CD8-positive, alpha-beta memory T cell (primary cell): ENCODE data around the gene SEC14L2. TPM values are rescaled to one million over a fixed set of nuclear protein-coding genes. Genes with fewer than 3 reads are reported as not detected.
A peak's percentile ranks its signal among the peaks of the same experiment; 100 is the strongest.

Experiments used
- CTCF ChIA-PET: fragments of 350-600 bp; sonication (Branson Sonifier 250); formaldehyde crosslinking; loops from one replicate; lab custom pipeline; 2021; ENCODE audit warnings: antibody characterized with exemption; lab: Charles Lee
- POLR2A ChIA-PET: fragments of 350-600 bp; sonication (Branson Sonifier 250); formaldehyde crosslinking; loops from one replicate; lab custom pipeline; 2021; ENCODE audit warnings: antibody characterized with exemption; lab: Charles Lee
- DNase-seq, 5 donors: peaks; one replicate each; pipeline versions ENCODE4 v3.0.0 to v3.0.0-alpha.2; 2020 to 2022; ENCODE audit warnings: mixed read lengths in 1 of 5
- H3K27ac ChIP-seq: one replicate; pipeline ENCODE4 v1.7.0; 2013; ENCODE audit warnings: low read depth, mild to moderate bottlenecking, low read length, moderate library complexity
- H3K27me3 ChIP-seq: 2 replicates; pipeline ENCODE4 v1.7.0; 2013; ENCODE audit warnings: low read length, mild to moderate bottlenecking; ENCODE audit not compliant: insufficient read depth, poor library complexity, severe bottlenecking
- H3K36me3 ChIP-seq: 2 replicates; pipeline ENCODE4 v1.7.0; 2013; ENCODE audit warnings: mild to moderate bottlenecking, low read length, moderate library complexity; ENCODE audit not compliant: insufficient read depth
- H3K4me1 ChIP-seq: 2 replicates; pipeline ENCODE4 v1.7.0; 2013; ENCODE audit warnings: mild to moderate bottlenecking, low read length, moderate library complexity; ENCODE audit not compliant: insufficient read depth
- H3K4me3 ChIP-seq: 2 replicates; pipeline ENCODE4 v1.7.0; 2013; ENCODE audit warnings: mild to moderate bottlenecking, low read length
- H3K9me3 ChIP-seq: 2 replicates; pipeline ENCODE4 v1.7.0; 2013; ENCODE audit warnings: mild to moderate bottlenecking, low read length
- H3K27ac Mint-ChIP-seq, 8 donors: one replicate each; pipeline ENCODE4 v1.8.0; 2020 to 2021; ENCODE audit warnings: mixed read lengths in 8 of 8, mild to moderate bottlenecking in 6 of 8, inconsistent platforms in 3 of 8, moderate library complexity in 3 of 8
- H3K27me3 Mint-ChIP-seq, 2 donors: one replicate each; pipeline ENCODE4 v1.8.0; 2020 to 2021; ENCODE audit warnings: mixed read lengths in 2 of 2, mild to moderate bottlenecking in 1 of 2, moderate library complexity in 1 of 2
- H3K36me3 Mint-ChIP-seq, 3 donors: one replicate each; pipeline ENCODE4 v1.8.0; 2020 to 2021; ENCODE audit warnings: mixed read lengths in 3 of 3, inconsistent platforms in 1 of 3, mild to moderate bottlenecking in 1 of 3
- H3K4me1 Mint-ChIP-seq, 3 donors: one replicate each; pipeline ENCODE4 v1.8.0; 2020 to 2021; ENCODE audit warnings: mixed read lengths in 3 of 3, inconsistent platforms in 1 of 3, mild to moderate bottlenecking in 1 of 3
- H3K4me3 Mint-ChIP-seq, 7 donors: one replicate each; pipeline ENCODE4 v1.8.0; 2020 to 2021; ENCODE audit warnings: mixed read lengths in 7 of 7, mild to moderate bottlenecking in 6 of 7, moderate library complexity in 4 of 7, inconsistent platforms in 2 of 7
- H3K9me3 Mint-ChIP-seq, 5 donors: one replicate each; pipeline ENCODE4 v1.8.0; 2020 to 2022; ENCODE audit warnings: mixed read lengths in 5 of 5, mild to moderate bottlenecking in 3 of 5, moderate library complexity in 2 of 5, inconsistent platforms in 1 of 5
- polyA plus RNA-seq: library from polyadenylated mRNA; unstranded; fragments of 300-500 nt; fragmentation: Illumina TruSeq; gene quantifications from one replicate; pipeline ENCODE4 v1.2.3, GENCODE V29; 2021
- total RNA-seq, 2 experiments: library from RNA; stranded (reverse); gene quantifications; one replicate each; pipeline ENCODE4 v1.2.3, GENCODE V29; 2021

Gene SEC14L2
- total and polyA plus RNA-seq, 3 experiments from 2014 or later = 4.4 to 4.9 (median 4.6) TPM

DNA sequence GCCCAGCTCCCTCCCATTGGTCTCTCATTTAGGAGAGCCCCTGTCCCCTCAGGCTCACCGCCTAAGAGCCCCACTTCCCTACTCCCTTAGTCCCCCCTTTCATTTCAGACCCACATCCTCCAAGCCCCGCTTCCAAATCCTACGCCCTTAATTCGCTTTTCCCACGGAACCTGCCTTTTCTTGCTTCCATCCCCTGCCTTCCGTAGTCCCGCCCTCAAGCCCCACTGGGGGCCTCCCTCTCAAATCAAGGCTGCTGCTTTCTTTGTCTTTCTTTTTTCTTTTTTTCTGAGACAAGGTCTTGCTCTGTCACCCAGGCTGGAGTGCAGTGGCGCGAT lies 39.6 kb upstream of the SEC14L2 start:
- H3K27ac ChIP-seq = peak overlapping the region; percentile 98

DNA sequence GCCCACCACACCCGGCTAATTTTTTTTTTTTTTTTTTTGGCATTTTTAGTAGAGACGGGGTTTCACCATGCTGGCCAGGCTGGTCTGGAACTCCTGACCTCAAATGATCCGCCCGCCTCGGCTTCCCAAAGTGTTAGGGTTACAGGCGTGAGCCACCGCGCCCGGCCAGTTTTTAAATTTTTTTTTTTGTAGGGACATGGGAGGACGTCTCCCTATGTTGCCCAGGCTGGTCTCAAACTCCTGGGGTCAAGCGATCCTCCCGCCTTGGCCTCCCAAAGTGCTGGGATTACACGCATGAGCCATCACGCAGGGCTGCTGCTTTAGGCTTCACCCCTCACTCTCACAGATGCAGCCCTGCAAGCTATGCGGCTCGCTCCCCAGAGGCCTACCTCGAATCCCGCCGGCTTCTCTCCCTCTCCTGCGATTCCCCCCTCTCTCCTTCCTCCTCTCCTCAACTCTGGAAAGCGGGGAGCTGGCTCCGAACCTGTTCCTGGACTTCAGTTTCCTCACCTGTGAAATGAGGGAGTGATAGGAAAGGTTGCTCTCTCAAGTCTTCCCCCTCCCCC lies 39.1 kb upstream of the SEC14L2 start:
- ChIA-PET POLR2A (interaction anchor here (1.7 to 4.1 kb wide), 4 partner anchors 52 to 68 kb away, joined by 12 to 48 read pairs (median 16); partner anchors contain the start of genes CASTOR1 and MTFP1), CTCF (interaction anchor here (0.8 to 4.3 kb wide), 4 partner anchors 26 to 69 kb away, joined by 3 to 42 read pairs (median 4); partner anchors contain the start of genes CASTOR1 and RNF215)
- Histone ChIP-seq H3K4me3 (no peak overlapping the region), H3K27me3 (no peaks in the 10 kb centered on the region), H3K36me3 (peaks cover 10% of the 10 kb centered on the region), H3K9me3 (no peaks in the 10 kb centered on the region), H3K27ac (no peak overlapping the region), H3K4me1 (peaks cover 41% of the 10 kb centered on the region)
- H3K27ac Mint-ChIP-seq = peak overlapping the region; percentile 19 to 99 (median 96)
- peaks cover 0 to 3% of the 10 kb centered on the region in 2 donors for H3K27me3 Mint-ChIP-seq
- H3K36me3 Mint-ChIP-seq = peaks cover 0 to 36% (median 1%) of the 10 kb centered on the region in 3 donors
- no peak for DNase-seq
- no peaks in the 10 kb centered on the region for H3K9me3 Mint-ChIP-seq
- H3K4me1 Mint-ChIP-seq = peaks cover 38 to 46% (median 46%) of the 10 kb centered on the region in 3 donors
- peak overlapping the region; percentile 94 to 99 (median 98) for H3K4me3 Mint-ChIP-seq

More for the DNA sequence above, 39.6 kb upstream of the SEC14L2 start:
- Mint-ChIP-seq H3K27ac (peak overlapping the region; percentile 91 to 99 (median 96)), H3K9me3 (no peaks in the 10 kb centered on the region), H3K4me3 (peak overlapping the region; percentile 94 to 99 (median 98)), H3K27me3 (peaks cover 0 to 3% of the 10 kb centered on the region in 2 donors), H3K36me3 (peaks cover 0 to 37% (median 1%) of the 10 kb centered on the region in 3 donors), H3K4me1 (peaks cover 42 to 51% (median 51%) of the 10 kb centered on the region in 3 donors)
- H3K4me1 ChIP-seq = peaks cover 41% of the 10 kb centered on the region
- POLR2A ChIA-PET = interaction anchor here (0.5 to 4.1 kb wide), 13 partner anchors 17 to 136 kb away, joined by 3 to 48 read pairs (median 6); partner anchors contain the start of genes CASTOR1, MTFP1 and TBC1D10A
- CTCF ChIA-PET = interaction anchor here (0.6 to 4.3 kb wide), 4 partner anchors 29 to 69 kb away, joined by 3 to 42 read pairs (median 4); partner anchors contain the start of gene CASTOR1
- H3K9me3 ChIP-seq = no peaks in the 10 kb centered on the region
- no peaks in the 10 kb centered on the region for H3K27me3 ChIP-seq
- H3K4me3 ChIP-seq = peak overlapping the region; percentile 96
- peaks cover 16% of the 10 kb centered on the region for H3K36me3 ChIP-seq
- no peak for DNase-seq

GRCh38 chr22:30358541-30358940 lies 38.3 kb upstream of the SEC14L2 start:
- ChIA-PET POLR2A (no interaction called here), CTCF (interaction anchor here (0.8 to 4.3 kb wide), 3 partner anchors 26 to 70 kb away, joined by 3 to 42 read pairs (median 3); partner anchors contain the start of genes CASTOR1 and RNF215)
- H3K27me3 ChIP-seq = no peaks in the 10 kb centered on the region
- peaks cover 34% of the 10 kb centered on the region for H3K4me1 ChIP-seq
- Mint-ChIP-seq H3K4me1 (peaks cover 35 to 41% (median 40%) of the 10 kb centered on the region in 3 donors), H3K4me3 (peak overlapping the region in 5 of 7 donors; percentile 61 to 97 (median 76)), H3K36me3 (peaks cover 0 to 30% (median 1%) of the 10 kb centered on the region in 3 donors), H3K27me3 (peaks cover 0 to 3% of the 10 kb centered on the region in 2 donors), H3K27ac (peak overlapping the region in 4 of 8 donors; percentile 69 to 98 (median 88)), H3K9me3 (no peaks in the 10 kb centered on the region)
- peaks cover 6% of the 10 kb centered on the region for H3K36me3 ChIP-seq
- no peak for DNase-seq
- no peak overlapping the region for H3K4me3 ChIP-seq
- no peaks in the 10 kb centered on the region for H3K9me3 ChIP-seq
- H3K27ac ChIP-seq = no peak overlapping the region

DNA sequence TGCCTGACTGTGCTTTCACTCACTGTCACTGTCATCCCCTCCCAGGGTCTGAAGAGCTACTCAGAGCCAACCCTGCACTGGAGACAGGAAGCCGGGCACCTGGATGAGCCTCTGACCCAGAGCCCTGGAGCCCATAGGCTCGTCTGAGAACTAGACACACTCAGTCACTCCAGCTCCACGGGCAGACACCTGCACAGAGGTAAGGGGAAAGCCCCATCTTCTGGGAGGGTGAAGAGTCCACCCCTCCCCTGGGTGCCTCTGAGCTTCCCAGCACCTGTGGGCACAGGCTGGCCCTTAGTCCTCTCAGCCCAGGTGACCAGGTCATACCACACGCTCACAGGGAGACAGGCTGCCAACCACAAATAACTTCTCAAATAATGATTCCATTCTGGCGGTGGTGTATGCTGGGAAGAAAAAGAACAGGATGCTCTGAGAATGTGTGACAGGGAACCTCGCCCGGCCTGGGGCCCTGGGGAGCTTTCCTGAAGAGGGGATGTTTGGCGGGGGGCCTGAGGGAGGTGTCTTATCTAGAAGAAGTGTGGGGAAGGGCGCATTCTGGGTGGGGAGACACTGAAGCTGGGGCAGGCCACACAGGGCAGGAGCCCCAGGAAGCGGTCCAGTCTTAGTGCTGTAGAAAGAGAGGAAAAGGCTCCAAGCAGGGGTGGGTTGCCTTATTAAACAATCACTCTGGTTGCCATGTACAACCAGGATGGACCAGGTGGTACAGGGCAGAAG lies 34.7 kb upstream of the SEC14L2 start:
- Histone ChIP-seq H3K9me3 (no peaks in the 10 kb centered on the region), H3K27me3 (no peaks in the 10 kb centered on the region), H3K27ac (no peak overlapping the region), H3K4me3 (no peak overlapping the region), H3K4me1 (peaks cover 6% of the 10 kb centered on the region), H3K36me3 (no peaks in the 10 kb centered on the region)
- ChIA-PET POLR2A (no interaction called here), CTCF (no interaction called here)
- Mint-ChIP-seq H3K4me3 (no peak overlapping the region), H3K36me3 (peaks cover 0 to 13% (median 0%) of the 10 kb centered on the region in 3 donors), H3K9me3 (no peaks in the 10 kb centered on the region), H3K4me1 (peaks cover 6 to 10% (median 8%) of the 10 kb centered on the region in 3 donors), H3K27ac (peak overlapping the region in 2 of 8 donors; percentile 50 to 64), H3K27me3 (peaks cover 0 to 4% of the 10 kb centered on the region in 2 donors)
- DNase-seq = no peak

DNA sequence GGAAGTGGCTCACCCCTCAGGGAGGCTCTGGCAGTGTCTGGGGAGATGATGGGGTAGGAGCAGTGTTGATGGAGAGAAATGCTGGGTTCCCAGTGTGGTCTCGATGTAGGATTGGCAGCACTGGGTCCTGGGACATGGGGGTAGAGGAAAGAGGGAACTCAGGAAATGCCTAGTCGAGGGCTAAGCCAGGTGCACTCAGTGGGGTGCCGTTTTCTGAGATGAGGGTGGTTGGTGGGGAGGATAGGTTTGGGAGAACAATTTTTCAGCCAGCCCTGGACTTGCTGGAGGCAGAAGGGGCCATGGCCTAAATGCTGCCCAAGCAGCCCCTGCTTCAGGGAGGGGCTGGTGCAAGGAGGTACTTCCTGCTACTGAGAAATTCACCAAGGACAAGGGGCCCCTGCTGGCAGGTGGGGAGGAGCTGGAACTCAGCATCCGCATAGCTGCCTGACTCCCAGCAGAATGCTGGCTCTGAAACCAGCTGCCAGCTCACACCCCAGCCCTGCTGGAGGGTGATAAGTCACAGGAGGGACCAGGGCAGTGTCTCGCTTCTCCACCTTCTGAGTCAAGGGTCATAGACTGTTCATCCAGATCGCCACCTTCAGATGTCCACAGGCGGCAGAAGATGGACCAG lies 34.1 kb upstream of the SEC14L2 start:
- ChIA-PET POLR2A (no interaction called here), CTCF (no interaction called here)
- Histone ChIP-seq H3K27ac (no peak overlapping the region), H3K9me3 (no peaks in the 10 kb centered on the region), H3K36me3 (no peaks in the 10 kb centered on the region), H3K4me3 (no peak overlapping the region), H3K27me3 (no peaks in the 10 kb centered on the region), H3K4me1 (no peaks in the 10 kb centered on the region)
- H3K36me3 Mint-ChIP-seq = peaks cover 0 to 10% (median 0%) of the 10 kb centered on the region in 3 donors
- peaks cover 3 to 5% (median 4%) of the 10 kb centered on the region in 3 donors for H3K4me1 Mint-ChIP-seq
- peaks cover 0 to 2% of the 10 kb centered on the region in 2 donors for H3K27me3 Mint-ChIP-seq
- H3K9me3 Mint-ChIP-seq = no peaks in the 10 kb centered on the region
- no peak overlapping the region for H3K4me3 Mint-ChIP-seq
- no peak for DNase-seq
- H3K27ac Mint-ChIP-seq = peak overlapping the region in 1 of 8 donors; percentile 82

- POLR2A ChIA-PET = no interaction called here
- H3K9me3 Mint-ChIP-seq = no peaks in the 10 kb centered on the region
- no peaks in the 10 kb centered on the region for H3K36me3 ChIP-seq
These were observed 30.9 kb upstream of the SEC14L2 start for GRCh38 chr22:30365891-30366290.

GRCh38 chr22:30368420-30368819 lies 28.4 kb upstream of the SEC14L2 start:
- Mint-ChIP-seq H3K4me3 (no peak overlapping the region), H3K4me1 (no peaks in the 10 kb centered on the region), H3K27ac (no peak overlapping the region), H3K9me3 (no peaks in the 10 kb centered on the region), H3K36me3 (peaks cover 0 to 6% (median 0%) of the 10 kb centered on the region in 3 donors), H3K27me3 (peaks cover 0 to 2% of the 10 kb centered on the region in 2 donors)
- Histone ChIP-seq H3K4me3 (no peak overlapping the region), H3K9me3 (no peaks in the 10 kb centered on the region), H3K36me3 (no peaks in the 10 kb centered on the region), H3K27me3 (no peaks in the 10 kb centered on the region), H3K4me1 (no peaks in the 10 kb centered on the region), H3K27ac (no peak overlapping the region)
- no peak for DNase-seq
- POLR2A ChIA-PET = no interaction called here
- CTCF ChIA-PET = interaction anchor here (1.1 to 1.8 kb wide), 3 partner anchors 19 to 81 kb away, joined by 3 to 7 read pairs (median 5); partner anchors contain the start of gene RNF215

More at GRCh38 chr22:30365891-30366290, 30.9 kb upstream of the SEC14L2 start:
- CTCF ChIA-PET = interaction anchor here (1.2 kb wide), 1 partner anchor 78 kb away, joined by 4 read pairs; no protein-coding TSS in a partner anchor
- no peaks in the 10 kb centered on the region for H3K4me1 Mint-ChIP-seq
- no peak overlapping the region for H3K27ac ChIP-seq
- peaks cover 0 to 10% (median 0%) of the 10 kb centered on the region in 3 donors for H3K36me3 Mint-ChIP-seq
- H3K4me3 Mint-ChIP-seq = no peak overlapping the region
- no peak for DNase-seq
- H3K9me3 ChIP-seq = no peaks in the 10 kb centered on the region
- no peaks in the 10 kb centered on the region for H3K4me1 ChIP-seq
- peaks cover 0 to 2% of the 10 kb centered on the region in 2 donors for H3K27me3 Mint-ChIP-seq
- H3K27me3 ChIP-seq = no peaks in the 10 kb centered on the region
- no peak overlapping the region for H3K4me3 ChIP-seq
- no peak overlapping the region for H3K27ac Mint-ChIP-seq
